ENCODE data around the gene IDH1. TPM values are rescaled to one million over a fixed set of nuclear protein-coding genes. Genes with fewer than 3 reads are reported as not detected.

IDH1 gene
- total and polyA plus RNA-seq, 2 of the 13 experiments (the other 11 are each of a cell fraction or from before 2014, with no cell fraction given) = 312 to 1,077 TPM

DNA sequence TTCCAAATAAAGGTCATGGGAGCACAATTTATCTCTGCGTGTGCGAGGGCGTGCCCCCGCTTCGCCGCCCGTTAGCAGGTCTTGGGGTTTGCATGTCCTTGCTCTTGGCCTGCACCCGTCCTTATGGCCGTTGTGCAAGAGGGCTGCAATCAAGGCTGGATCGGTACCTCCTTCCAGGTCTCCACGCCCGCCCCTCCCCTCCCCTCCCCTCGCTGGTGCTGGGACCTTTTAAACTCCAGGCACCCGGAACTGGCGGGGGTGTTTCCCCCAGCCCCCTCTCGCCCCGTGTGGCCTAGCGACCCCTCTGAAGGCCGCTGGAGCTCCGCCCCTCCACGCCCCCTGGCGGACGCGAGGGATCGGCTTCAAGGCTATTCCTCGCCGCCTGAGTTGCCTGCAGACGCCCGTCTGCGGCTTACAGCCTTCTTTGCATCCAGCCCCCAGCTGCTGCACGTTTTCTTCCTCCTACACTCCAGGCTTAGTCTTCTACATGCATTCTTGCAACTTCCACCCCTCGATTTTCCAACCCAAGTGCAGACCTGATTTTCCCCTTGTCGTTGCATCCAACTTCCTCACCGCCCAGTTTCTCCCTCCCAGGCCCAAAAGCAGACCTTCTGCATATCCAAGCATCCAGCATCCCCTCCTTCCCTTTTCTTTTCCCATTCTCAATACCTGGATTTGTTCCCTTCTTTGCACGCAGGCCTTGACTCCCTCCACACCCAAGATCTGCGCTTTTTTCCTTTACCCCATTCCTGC lies 577 bp downstream of the IDH1 start (continued):
- TF ChIP-seq, protein P1, sequence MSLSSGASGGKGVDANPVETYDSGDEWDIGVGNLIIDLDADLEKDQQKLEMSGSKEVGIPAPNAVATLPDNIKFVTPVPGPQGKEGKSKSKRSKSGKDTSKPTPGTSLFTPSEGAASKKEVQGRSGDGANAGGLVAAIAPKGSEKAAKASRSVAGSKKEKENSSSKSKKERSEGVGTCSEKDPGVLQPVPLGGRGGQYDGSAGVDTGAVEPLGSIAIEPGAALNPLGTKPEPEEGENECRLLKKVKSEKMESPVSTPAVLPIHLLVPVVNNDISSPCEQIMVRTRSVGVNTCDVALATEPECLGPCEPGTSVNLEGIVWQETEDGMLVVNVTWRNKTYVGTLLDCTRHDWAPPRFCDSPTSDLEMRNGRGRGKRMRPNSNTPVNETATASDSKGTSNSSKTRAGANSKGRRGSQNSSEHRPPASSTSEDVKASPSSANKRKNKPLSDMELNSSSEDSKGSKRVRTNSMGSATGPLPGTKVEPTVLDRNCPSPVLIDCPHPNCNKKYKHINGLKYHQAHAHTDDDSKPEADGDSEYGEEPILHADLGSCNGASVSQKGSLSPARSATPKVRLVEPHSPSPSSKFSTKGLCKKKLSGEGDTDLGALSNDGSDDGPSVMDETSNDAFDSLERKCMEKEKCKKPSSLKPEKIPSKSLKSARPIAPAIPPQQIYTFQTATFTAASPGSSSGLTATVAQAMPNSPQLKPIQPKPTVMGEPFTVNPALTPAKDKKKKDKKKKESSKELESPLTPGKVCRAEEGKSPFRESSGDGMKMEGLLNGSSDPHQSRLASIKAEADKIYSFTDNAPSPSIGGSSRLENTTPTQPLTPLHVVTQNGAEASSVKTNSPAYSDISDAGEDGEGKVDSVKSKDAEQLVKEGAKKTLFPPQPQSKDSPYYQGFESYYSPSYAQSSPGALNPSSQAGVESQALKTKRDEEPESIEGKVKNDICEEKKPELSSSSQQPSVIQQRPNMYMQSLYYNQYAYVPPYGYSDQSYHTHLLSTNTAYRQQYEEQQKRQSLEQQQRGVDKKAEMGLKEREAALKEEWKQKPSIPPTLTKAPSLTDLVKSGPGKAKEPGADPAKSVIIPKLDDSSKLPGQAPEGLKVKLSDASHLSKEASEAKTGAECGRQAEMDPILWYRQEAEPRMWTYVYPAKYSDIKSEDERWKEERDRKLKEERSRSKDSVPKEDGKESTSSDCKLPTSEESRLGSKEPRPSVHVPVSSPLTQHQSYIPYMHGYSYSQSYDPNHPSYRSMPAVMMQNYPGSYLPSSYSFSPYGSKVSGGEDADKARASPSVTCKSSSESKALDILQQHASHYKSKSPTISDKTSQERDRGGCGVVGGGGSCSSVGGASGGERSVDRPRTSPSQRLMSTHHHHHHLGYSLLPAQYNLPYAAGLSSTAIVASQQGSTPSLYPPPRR (CRISPR knock-in tag; IDR thresholded peaks at IDR 0.05; ENCODE audit: borderline replicate concordance) = peak; percentile 92
- no peak for TF ChIP-seq ATAD3A (CRISPR knock-in tag; IDR thresholded peaks at IDR 0.05)
- TF ChIP-seq, protein P2, sequence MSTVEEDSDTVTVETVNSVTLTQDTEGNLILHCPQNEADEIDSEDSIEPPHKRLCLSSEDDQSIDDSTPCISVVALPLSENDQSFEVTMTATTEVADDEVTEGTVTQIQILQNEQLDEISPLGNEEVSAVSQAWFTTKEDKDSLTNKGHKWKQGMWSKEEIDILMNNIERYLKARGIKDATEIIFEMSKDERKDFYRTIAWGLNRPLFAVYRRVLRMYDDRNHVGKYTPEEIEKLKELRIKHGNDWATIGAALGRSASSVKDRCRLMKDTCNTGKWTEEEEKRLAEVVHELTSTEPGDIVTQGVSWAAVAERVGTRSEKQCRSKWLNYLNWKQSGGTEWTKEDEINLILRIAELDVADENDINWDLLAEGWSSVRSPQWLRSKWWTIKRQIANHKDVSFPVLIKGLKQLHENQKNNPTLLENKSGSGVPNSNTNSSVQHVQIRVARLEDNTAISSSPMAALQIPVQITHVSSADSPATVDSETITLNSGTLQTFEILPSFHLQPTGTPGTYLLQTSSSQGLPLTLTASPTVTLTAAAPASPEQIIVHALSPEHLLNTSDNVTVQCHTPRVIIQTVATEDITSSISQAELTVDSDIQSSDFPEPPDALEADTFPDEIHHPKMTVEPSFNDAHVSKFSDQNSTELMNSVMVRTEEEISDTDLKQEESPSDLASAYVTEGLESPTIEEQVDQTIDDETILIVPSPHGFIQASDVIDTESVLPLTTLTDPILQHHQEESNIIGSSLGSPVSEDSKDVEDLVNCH (CRISPR knock-in tag; IDR thresholded peaks at IDR 0.05) = 0 out of 2 replicates have a peak, but pooled peaks have one; percentile 17
- TF ChIP-seq SOX6 (IDR thresholded peaks at IDR 0.05) = no peak
- peak; percentile 97 for TF ChIP-seq SOX6 (CRISPR knock-in tag; IDR thresholded peaks at IDR 0.05)
- no peak for TF ChIP-seq ZNF577 (CRISPR knock-in tag; IDR thresholded peaks at IDR 0.05; ENCODE audit: borderline replicate concordance, low read depth)
- peak; percentile 34; the same call in 1 of the 2 replicates for TF ChIP-seq ZNF143 (CRISPR knock-in tag; IDR thresholded peaks at IDR 0.05)
- peak; percentile 25; the same call in 1 of the 2 replicates for TF ChIP-seq SNAI1 (CRISPR knock-in tag; IDR thresholded peaks at IDR 0.05; ENCODE audit: borderline replicate concordance)
- peak; percentile 62 for TF ChIP-seq ZNF670 (CRISPR knock-in tag; IDR thresholded peaks at IDR 0.05; ENCODE audit: borderline replicate concordance)
- TF ChIP-seq, protein P3, sequence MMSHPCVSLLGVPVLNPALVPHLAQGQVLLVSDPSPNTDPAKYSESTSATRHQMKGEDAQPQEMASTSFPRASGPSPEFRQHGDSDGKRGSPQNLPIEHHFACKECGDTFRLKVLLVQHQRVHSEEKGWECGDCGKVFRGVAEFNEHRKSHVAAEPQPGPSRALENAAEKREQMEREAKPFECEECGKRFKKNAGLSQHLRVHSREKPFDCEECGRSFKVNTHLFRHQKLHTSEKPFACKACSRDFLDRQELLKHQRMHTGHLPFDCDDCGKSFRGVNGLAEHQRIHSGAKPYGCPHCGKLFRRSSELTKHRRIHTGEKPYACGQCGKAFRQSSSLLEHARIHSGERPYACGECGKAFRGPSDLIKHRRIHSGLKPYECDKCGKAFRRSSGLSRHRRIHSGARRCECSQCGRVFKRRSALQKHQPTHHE (CRISPR knock-in tag; IDR thresholded peaks at IDR 0.05; ENCODE audit: borderline replicate concordance) = peak; percentile 55; the same call in 1 of the 2 replicates
- no peak for TF ChIP-seq ZNF841 (CRISPR knock-in tag; IDR thresholded peaks at IDR 0.05; ENCODE audit: borderline replicate concordance)
- TF ChIP-seq, protein P4, sequence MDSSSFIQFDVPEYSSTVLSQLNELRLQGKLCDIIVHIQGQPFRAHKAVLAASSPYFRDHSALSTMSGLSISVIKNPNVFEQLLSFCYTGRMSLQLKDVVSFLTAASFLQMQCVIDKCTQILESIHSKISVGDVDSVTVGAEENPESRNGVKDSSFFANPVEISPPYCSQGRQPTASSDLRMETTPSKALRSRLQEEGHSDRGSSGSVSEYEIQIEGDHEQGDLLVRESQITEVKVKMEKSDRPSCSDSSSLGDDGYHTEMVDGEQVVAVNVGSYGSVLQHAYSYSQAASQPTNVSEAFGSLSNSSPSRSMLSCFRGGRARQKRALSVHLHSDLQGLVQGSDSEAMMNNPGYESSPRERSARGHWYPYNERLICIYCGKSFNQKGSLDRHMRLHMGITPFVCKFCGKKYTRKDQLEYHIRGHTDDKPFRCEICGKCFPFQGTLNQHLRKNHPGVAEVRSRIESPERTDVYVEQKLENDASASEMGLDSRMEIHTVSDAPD (CRISPR knock-in tag; IDR thresholded peaks at IDR 0.05) = peak; percentile 84; the same call in 1 of the 2 replicates
